ENCODE measurements around the gene TBX6.
"Not testable (repeated sequence)": the region's sequence is repeated elsewhere in the genome, so short reads cannot be mapped to it uniquely, and the experiment has no call there.

The TBX6 gene

DNA sequence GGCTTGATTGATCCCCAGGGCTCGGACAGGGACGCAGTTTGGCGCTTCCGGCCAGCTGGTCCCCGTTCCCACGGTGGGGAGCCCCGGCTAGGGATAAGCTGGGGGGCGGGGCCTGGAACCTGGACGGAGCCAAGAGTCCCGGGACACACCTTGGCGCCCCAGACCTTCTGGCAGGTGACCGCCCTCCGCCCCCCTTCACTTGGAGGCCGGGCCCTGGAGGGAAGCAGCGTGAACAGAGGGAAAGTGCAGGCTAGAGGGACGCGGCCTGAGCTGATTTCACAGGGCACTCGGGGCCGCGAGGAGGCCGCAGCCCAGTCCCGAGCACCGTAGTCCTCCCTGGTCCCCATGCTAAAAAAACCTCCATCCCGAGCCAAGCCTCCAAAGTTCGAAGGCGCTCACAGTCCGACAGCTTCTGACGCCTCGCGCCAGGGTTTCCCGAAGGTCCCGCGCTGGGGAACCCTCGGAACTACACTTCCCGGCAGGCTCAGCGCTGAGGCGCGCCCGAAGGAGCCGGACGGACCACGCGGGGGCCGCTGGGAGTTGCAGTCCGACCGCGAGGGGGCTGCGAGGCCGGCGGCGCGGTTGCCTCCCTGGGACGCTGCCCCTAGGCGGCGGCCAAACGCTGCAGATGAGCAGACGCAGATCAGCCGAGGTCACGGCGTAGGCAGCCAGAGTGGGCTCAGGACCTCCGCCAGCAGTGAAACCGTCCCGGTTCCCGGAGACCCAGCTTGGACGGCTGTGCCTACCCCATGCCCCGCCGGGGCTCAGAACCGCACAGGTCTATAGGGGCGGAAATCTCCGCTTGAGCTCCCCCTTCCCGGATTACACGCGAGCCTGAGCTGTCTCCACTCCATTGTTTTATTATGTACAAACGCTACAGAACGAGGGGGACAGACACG is at the start of gene TBX6:
TBX6 (minus strand) TSS at position 451 of the 899 bp plus-strand sequence. CDS start 731 bp downstream, outside the sequence.
- DNase-seq (ENCODE audit: low read depth) = peak; percentile 81

DNA sequence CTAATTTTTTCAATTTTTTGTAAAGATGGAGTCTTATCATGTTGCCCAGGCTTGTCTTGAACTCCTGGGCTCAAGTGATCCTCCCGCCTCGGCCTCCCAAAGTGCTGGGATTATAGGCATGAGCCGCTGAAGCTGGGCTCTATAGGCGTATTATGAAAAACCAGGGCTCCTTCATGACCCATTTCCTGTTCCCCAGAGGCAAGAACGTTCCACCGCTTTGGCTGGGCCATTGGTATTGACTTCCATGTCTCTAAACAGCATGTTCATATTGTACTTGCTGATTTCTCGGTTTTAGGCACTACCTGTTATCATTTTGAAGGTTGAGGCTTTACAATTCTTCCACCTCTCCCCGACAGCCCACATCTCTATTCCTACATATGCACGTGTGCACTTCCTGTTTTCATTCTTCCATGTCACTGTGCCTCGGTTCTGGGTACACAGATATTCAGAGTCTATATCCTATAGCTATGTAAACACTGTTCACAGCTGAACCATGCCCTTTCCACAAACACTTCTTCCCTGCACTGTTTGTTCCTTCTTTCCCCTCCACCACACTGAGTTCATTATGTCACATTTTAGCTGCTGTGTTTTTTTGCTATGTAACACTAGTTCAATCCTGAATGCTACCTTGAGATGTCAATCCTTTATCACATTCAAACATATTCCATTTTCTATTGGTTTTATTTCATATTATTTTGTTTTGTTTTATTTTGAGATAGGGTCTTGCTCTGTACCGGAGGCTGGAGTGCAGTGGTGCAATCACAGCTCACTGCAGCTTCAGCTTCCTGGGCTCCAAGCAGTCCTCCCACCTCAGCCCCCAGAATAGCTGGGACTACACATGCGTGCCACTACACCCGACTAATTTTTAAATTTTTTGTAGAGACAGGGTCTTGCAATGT is 48.1 kb upstream of the TBX6 start:
- no peak for DNase-seq (ENCODE audit: low read depth)

DNA sequence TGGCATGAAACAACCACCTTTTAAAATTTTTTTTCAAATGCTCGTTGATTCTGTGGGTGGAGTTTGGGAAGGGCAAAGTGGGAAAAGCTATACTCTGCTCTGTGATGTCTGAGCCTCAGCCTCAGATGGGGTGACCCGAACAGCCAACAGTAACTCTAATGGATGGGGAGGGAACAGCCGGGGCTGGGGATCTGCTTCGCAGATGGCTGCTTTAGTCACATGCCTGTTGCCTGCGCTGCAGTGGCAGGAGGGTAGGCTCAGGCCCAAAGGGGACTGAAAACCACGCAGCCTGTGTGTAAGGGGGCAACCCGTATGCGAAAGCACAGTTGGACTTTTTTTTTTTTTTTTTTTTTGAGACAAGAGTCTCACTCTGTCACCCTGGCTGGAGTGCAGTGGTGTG is 46.2 kb upstream of the TBX6 start:
- no peak for DNase-seq (ENCODE audit: low read depth)

GRCh38 chr16:30136971-30137605 is 45.4 kb upstream of the TBX6 start:
- no peak for DNase-seq (ENCODE audit: low read depth)

DNA sequence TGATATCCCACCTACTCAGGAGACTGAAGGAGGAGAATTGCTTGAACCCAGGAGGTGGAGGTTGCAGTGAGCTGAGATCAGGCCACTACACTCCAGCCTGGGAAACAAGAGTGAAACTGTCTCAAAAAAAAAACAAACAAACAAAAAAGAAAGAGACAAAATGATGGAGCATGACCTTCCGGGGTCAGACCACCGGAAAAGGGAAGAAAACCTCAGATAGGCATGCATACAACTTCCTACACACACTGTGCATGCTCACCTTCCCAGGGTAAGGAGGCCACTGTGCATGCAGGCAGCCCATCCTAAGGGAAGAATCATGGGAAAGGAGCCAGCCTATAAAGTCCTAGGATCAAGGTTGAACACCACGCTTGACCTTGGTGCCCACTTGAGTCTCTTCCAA is 40.9 kb upstream of the TBX6 start:
- no peak for DNase-seq (ENCODE audit: low read depth)

- DNase-seq (ENCODE audit: low read depth) = no peak
These were observed 40.2 kb upstream of the TBX6 start for GRCh38 chr16:30131869-30132475.

DNA sequence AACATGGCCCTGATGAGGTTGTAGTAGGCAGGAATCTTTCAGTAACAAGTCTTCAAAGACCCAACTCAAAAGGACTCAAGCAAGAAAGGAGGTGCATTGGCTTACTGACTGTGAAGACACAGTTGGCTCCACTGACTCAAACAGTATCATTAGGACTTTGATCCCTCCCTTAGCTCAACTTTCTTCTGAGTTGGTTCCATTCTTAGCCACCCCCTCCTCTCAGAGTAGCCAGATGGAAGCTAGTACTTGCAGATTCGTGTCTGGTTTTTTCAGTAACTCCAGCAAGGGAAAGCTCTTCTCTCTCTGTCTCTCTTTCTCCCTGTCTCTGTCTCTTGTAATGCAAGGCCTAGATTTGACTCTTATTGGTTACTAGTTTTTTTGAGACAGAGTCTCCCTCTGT is 36.3 kb upstream of the TBX6 start:
- DNase-seq (ENCODE audit: low read depth) = no peak

- not testable (repeated sequence) for DNase-seq (ENCODE audit: low read depth)
These were observed 34.0 kb upstream of the TBX6 start for GRCh38 chr16:30125690-30126089.

GRCh38 chr16:30124985-30125379 is 33.3 kb upstream of the TBX6 start:
- DNase-seq (ENCODE audit: low read depth) = no peak

DNA sequence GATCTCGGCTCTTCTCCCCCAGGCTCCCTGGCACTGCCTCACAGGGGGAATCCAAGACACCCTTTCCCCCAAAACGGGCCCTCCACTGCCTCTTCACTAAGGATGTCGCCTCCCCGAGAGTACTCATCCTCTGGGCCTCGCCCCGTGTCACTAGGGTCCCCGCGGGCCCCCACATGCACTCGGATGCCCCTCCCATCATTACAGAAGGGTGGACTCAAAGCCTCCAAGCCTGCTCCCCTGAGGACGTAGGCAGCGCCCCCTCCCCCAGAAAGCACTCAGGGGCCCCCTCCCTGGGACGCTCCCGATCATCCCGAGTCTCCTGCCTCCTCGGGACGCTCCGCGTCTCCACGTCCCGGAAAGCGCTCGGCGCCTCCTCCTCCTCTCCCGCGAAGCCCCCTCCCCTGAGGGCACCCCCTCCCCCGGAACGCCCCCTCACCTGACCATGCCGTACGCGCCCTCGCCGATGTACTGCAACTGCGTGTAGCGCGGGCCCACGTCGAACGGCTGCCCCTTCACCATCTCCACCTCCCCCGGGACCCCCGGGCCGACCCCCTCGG is 31.0 kb upstream of the TBX6 start:
- no peak for DNase-seq (ENCODE audit: low read depth)

DNA sequence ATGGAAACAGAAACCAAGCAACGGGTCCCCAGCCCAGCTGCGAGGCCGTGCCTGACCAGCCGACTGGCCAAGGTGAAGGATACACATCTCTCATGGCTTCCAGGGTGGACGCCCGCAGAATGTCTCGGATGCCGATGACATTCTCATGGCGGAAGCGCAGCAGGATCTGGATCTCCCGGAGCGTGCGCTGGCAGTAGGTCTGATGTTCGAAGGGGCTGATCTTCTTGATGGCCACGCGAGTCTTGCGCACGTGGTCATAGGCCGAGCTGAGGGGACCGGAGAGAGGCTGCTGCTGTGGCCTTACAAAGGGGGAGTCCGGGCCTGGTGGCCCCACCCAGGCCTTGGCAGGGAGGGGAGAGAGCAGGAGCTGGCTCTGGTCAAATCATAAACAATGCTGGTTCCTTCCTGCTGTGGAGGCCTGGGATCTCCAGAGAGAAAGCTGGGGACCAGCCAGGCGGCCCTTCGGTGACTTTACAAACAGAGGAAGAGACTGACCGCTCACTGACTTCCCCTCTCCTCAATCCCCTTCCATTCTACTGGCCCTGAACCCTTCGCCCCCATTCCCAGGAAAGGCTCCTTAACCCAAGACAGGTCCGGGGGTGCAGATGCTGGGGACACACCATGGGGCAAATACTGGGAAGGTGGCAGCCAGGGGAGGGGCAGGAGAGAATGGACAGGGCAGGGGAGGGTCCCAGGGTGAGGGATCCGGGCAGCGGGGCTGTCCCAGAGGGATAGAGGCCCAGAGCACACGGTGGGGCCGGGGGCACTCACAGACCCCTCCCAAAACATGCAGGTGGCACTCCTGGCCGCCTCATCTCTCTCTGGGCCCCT is 30.2 kb upstream of the TBX6 start:
- DNase-seq (ENCODE audit: low read depth) = no peak

GRCh38 chr16:30120340-30121105 is 28.8 kb upstream of the TBX6 start:
- no peak for DNase-seq (ENCODE audit: low read depth)

GRCh38 chr16:30119428-30119827 is 27.7 kb upstream of the TBX6 start:
- no peak for DNase-seq (ENCODE audit: low read depth)

- DNase-seq (ENCODE audit: low read depth) = no peak
These were observed 26.0 kb upstream of the TBX6 start for GRCh38 chr16:30117768-30118167.

GRCh38 chr16:30116291-30117207 is 24.8 kb upstream of the TBX6 start:
- no peak for DNase-seq (ENCODE audit: low read depth)

- DNase-seq (ENCODE audit: low read depth) = no peak
These were observed 23.5 kb upstream of the TBX6 start for GRCh38 chr16:30115238-30115637.

- DNase-seq (ENCODE audit: low read depth) = not testable (repeated sequence)
These were observed 23.1 kb upstream of the TBX6 start for GRCh38 chr16:30114833-30115232.

GRCh38 chr16:30114411-30114810 is 22.7 kb upstream of the TBX6 start:
- DNase-seq (ENCODE audit: low read depth) = no peak
